ENCODE results near the gene CACNA2D3.
"Not testable (repeated sequence)": the region's sequence is repeated elsewhere in the genome, so short reads cannot be mapped to it uniquely, and the experiment has no call there.

- TF ChIP-seq, protein P1, sequence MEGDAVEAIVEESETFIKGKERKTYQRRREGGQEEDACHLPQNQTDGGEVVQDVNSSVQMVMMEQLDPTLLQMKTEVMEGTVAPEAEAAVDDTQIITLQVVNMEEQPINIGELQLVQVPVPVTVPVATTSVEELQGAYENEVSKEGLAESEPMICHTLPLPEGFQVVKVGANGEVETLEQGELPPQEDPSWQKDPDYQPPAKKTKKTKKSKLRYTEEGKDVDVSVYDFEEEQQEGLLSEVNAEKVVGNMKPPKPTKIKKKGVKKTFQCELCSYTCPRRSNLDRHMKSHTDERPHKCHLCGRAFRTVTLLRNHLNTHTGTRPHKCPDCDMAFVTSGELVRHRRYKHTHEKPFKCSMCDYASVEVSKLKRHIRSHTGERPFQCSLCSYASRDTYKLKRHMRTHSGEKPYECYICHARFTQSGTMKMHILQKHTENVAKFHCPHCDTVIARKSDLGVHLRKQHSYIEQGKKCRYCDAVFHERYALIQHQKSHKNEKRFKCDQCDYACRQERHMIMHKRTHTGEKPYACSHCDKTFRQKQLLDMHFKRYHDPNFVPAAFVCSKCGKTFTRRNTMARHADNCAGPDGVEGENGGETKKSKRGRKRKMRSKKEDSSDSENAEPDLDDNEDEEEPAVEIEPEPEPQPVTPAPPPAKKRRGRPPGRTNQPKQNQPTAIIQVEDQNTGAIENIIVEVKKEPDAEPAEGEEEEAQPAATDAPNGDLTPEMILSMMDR (IDR thresholded peaks at IDR 0.05): not testable (repeated sequence)
- TF ChIP-seq ZFX (IDR thresholded peaks at IDR 0.05; ENCODE audit: borderline replicate concordance): not testable (repeated sequence)
These were observed 6.2 kb upstream of the CACNA2D3 start for GRCh38 chr3:54116129-54116528.
